ENCODE results near the gene NEK2. TPM values are rescaled to one million over a fixed set of nuclear protein-coding genes. Genes with fewer than 3 reads are reported as not detected.

NEK2 gene
- total RNA-seq, 1 donor from 2014 or later = 7.7 TPM

DNA sequence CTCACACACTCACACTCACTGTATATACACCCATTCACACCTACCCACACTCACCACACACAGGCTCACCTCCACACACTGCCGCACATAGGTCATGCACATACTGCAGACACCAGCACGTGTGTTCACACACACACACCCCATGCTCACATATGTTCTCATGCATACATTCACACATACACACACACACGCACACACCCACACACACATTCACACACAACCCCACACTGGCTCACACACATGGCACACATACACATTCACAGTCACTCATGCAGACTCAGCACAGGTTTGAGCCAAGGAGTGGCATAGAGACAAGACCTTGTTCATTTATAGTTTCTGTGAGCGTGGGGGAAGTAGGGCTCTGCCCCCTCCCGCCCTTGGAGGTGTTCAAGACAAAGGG lies 55.3 kb downstream of the NEK2 start:
- Mint-ChIP-seq H3K9me3 (no peaks in the 10 kb centered on the region), H3K4me1 (peaks cover 3% of the 10 kb centered on the region), H3K27ac (no peak overlapping the region), H3K4me3 (no peak overlapping the region), H3K27me3 (ENCODE audit: low read depth) (peaks cover 3% of the 10 kb centered on the region), H3K36me3 (no peaks in the 10 kb centered on the region)
- TF ChIP-seq, protein P1, sequence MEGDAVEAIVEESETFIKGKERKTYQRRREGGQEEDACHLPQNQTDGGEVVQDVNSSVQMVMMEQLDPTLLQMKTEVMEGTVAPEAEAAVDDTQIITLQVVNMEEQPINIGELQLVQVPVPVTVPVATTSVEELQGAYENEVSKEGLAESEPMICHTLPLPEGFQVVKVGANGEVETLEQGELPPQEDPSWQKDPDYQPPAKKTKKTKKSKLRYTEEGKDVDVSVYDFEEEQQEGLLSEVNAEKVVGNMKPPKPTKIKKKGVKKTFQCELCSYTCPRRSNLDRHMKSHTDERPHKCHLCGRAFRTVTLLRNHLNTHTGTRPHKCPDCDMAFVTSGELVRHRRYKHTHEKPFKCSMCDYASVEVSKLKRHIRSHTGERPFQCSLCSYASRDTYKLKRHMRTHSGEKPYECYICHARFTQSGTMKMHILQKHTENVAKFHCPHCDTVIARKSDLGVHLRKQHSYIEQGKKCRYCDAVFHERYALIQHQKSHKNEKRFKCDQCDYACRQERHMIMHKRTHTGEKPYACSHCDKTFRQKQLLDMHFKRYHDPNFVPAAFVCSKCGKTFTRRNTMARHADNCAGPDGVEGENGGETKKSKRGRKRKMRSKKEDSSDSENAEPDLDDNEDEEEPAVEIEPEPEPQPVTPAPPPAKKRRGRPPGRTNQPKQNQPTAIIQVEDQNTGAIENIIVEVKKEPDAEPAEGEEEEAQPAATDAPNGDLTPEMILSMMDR (IDR thresholded peaks at IDR 0.05; ENCODE audit: unreplicated experiment) = no peak
- DNase-seq (ENCODE audit: low spot score in 2 of 2, unreplicated experiment in 2 of 2) = no peak

DNA sequence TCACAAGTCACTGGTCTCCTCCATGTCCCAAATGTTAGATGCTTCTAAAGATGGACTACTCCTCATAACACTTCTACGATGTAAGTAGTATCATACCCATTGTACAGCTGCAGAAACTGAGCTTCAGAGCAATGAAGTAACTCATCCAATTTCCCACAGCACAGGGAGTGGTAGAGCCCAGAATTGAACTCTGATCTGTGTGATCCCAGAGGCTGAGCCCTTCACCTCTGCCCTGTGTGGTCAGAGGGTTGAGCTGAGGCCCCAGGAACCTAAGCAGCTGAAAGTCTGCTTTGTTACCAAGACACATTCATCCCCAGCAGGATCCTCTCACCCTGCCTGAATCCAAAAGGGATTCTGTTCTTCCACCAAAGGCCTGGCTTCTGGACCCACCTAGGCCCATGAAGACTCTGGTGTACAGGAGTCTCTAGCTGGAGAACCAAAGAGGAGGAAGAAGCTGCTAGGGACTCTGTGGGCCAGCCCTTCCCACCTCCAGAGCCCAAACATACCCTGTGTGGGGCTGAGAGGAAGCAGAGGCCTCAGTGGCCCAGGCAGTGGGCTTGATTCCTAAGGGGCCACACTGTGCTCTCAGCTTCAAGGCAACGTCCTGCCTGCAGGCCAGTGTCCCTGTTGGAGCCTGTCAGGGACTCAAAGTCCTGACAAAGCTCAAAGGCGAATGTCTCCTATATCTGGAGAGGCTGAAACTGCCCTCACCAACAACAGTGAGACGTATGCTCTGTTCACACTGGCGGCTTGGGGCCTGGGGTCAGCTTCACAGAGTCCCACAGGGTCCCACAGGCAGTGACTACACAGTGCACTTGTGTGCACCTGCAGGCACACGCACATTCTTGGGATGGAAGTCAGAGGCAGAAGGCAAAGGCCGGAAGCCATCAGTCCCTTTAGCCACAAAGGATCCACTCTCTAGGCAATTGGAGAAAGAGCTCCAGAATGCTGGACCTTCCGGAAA lies 56.1 kb downstream of the NEK2 start:
- H3K4me3 Mint-ChIP-seq = no peak overlapping the region
- H3K36me3 Mint-ChIP-seq = no peaks in the 10 kb centered on the region
- no peak for DNase-seq (ENCODE audit: low spot score in 2 of 2, unreplicated experiment in 2 of 2)
- H3K4me1 Mint-ChIP-seq = peaks cover 3% of the 10 kb centered on the region
- no peaks in the 10 kb centered on the region for H3K27me3 Mint-ChIP-seq (ENCODE audit: low read depth)
- no peak overlapping the region for H3K27ac Mint-ChIP-seq
- no peaks in the 10 kb centered on the region for H3K9me3 Mint-ChIP-seq
- TF ChIP-seq, protein P1 (IDR thresholded peaks at IDR 0.05; ENCODE audit: unreplicated experiment) = no peak

DNA sequence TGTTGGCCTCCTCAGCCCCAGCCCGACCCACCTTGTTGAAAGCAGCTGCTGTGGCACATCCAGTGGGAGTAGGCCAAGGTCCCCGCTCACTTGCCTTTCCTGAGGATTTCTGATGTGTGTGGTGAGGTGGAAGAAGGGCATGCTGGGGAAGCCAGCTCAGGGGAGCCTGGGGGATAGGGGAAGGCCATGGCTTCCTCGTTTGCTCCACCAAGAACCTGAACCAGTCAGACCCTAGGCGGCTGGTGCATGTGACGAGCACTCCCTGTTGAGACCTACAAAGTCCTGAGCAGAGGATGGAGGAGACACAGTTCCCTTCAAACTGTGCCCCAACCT lies 58.5 kb downstream of the NEK2 start:
- H3K9me3 Mint-ChIP-seq = no peaks in the 10 kb centered on the region
- no peaks in the 10 kb centered on the region for H3K27me3 Mint-ChIP-seq (ENCODE audit: low read depth)
- no peak overlapping the region for H3K4me3 Mint-ChIP-seq
- peaks cover 8% of the 10 kb centered on the region for H3K4me1 Mint-ChIP-seq
- no peak overlapping the region for H3K27ac Mint-ChIP-seq
- H3K36me3 Mint-ChIP-seq = no peaks in the 10 kb centered on the region
- DNase-seq (ENCODE audit: low spot score in 2 of 2, unreplicated experiment in 2 of 2) = no peak
- TF ChIP-seq, protein P1 (IDR thresholded peaks at IDR 0.05; ENCODE audit: unreplicated experiment) = no peak

DNA sequence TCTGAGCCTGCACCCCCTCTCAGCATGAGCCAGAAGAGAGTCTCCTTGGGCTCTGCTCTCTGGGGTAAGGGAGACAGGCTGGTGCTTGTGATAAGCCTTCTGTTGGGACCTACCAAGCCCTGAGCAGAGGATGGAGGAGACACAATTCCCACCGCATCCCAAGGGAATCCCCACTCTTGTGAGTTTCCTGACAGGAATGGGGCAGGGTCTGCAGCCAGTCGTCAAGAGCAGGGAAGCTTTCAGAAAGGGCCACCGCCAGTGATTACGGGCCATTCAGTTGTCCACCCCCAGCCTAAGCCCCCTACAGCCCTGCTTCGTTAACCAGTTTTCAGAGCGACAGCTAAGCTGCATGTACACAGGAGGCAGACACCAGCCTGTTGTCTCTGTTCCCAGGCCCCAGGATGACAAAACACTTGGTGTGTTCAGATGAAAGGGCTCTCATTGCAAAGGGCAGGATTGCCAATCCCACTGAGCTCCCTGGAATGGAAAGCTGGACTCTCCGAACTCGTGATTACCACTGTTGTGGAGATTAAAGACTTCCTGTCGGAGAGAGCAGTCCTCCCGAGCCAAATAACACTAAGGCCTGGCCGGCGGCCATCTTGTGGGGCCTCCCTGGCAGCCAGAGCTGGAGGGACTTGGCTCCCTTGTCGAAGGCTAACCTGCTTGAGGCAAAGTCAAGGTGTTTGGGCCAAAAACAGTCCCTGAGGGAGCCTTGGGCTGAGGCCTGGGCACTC lies 59.0 kb downstream of the NEK2 start:
- Mint-ChIP-seq H3K9me3 (no peaks in the 10 kb centered on the region), H3K4me1 (peaks cover 12% of the 10 kb centered on the region), H3K27me3 (ENCODE audit: low read depth) (no peaks in the 10 kb centered on the region), H3K27ac (no peak overlapping the region), H3K36me3 (no peaks in the 10 kb centered on the region), H3K4me3 (no peak overlapping the region)
- no peak for DNase-seq (ENCODE audit: low spot score in 2 of 2, unreplicated experiment in 2 of 2)
- TF ChIP-seq, protein P1 (IDR thresholded peaks at IDR 0.05; ENCODE audit: unreplicated experiment) = no peak

DNA sequence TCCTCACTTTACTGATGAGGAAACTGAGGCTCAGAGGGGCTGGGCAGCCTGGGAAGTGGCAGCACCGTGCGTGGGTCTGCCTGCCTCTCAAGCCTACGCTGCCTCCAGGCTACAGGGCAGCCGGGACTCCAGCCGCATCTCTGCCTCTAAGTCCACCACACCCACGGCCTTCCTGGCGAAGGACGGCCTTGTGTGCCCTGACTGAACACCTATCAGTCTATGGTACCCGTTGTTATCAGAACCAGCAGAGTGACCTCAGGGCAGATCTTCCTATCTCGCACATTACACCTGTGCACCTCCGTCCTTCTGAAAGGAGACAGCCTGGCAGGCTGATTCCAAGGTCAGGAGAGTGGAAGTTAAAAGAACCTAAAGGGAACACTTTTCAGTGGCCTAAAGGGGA lies 60.8 kb downstream of the NEK2 start:
- H3K36me3 Mint-ChIP-seq = no peaks in the 10 kb centered on the region
- TF ChIP-seq, protein P1 (IDR thresholded peaks at IDR 0.05; ENCODE audit: unreplicated experiment) = no peak
- H3K27me3 Mint-ChIP-seq (ENCODE audit: low read depth) = no peaks in the 10 kb centered on the region
- H3K27ac Mint-ChIP-seq = no peak overlapping the region
- no peak for DNase-seq (ENCODE audit: low spot score in 2 of 2, unreplicated experiment in 2 of 2)
- no peaks in the 10 kb centered on the region for H3K9me3 Mint-ChIP-seq
- no peak overlapping the region for H3K4me3 Mint-ChIP-seq
- H3K4me1 Mint-ChIP-seq = peaks cover 12% of the 10 kb centered on the region

Data from mesothelial cell of epicardium (in vitro differentiated cells).